ENCODE measurements around the gene MXD1. TPM values are rescaled to one million over a fixed set of nuclear protein-coding genes. Genes with fewer than 3 reads are reported as not detected.
"Not testable (repeated sequence)": the region's sequence is repeated elsewhere in the genome, so short reads cannot be mapped to it uniquely, and the experiment has no call there.

MXD1 gene, protein sequence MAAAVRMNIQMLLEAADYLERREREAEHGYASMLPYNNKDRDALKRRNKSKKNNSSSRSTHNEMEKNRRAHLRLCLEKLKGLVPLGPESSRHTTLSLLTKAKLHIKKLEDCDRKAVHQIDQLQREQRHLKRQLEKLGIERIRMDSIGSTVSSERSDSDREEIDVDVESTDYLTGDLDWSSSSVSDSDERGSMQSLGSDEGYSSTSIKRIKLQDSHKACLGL
- total RNA-seq (ENCODE audit: unreplicated experiment) = 3.3 TPM
- long read RNA-seq, full-length matches to known transcripts = 1 of 1 reads
- long read RNA-seq, partial matches to known transcripts = 0 of 1 reads
- long read RNA-seq, other reads (novel, unspliced or antisense) = 0 of 1 reads

DNA sequence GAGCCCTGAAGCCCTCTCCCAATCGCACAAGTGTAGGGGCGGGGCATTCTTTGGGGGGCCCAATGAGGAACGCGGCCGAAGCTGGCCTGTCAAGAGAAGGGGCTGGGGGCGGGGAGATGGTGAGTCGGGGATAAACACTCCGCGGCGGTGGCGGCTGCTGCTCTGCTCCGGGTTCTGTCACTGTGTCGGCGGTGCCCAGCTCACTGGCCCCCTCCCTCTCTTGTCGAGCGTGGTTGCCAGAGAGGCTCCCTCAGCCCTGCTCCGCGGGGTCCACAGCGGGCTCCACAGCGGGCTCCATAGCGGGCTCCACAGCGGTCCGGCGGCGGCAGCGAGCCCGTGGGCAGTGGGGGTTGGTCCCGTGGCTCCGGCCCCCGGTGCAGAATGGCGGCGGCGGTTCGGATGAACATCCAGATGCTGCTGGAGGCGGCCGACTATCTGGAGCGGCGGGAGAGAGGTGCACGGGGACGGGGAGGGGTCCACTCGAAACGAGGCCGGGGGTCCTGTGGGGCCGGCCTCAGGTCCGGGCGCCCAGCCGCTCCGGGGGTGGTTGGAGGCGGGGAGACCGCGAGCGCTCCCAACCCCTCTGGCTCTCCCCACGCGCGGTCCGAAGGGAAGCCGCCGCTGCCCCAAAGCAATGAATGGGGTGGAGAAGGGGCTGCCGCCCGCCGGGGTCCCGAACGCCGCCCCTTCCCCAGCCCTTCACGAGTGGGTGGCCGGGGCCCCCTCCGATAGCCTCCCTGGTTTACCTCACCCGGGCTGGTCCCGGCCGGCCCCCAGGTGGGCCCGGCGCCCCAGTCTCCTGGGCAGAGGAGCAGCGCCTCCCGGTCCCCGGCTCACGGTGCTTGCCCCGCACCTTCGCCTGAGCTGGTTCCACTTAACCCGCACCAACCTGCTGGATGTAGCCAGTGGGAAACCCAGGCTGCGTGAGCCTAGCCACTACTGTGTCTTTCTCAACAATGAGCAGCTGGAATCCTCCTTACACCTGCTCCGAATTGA lies at the start of gene MXD1:
TSS of gene MXD1 (plus strand) at position 160 of the 996 bp plus-strand sequence. CDS start at position 382, 222 bp downstream.
- Mint-ChIP-seq H3K4me1 (ENCODE audit: unreplicated experiment) (no peaks in the 10 kb centered on the region), H3K27ac (ENCODE audit: unreplicated experiment) (peak within 1 kb of the TSS; percentile 85), H3K36me3 (ENCODE audit: low read depth, unreplicated experiment) (peaks cover 2% of the 10 kb centered on the region), H3K9me3 (ENCODE audit: unreplicated experiment) (no peaks in the 10 kb centered on the region), H3K4me3 (ENCODE audit: unreplicated experiment) (peak within 1 kb of the TSS; percentile 90), H3K27me3 (ENCODE audit: unreplicated experiment) (peaks cover 6% of the 10 kb centered on the region)
- TF ChIP-seq, protein P1, sequence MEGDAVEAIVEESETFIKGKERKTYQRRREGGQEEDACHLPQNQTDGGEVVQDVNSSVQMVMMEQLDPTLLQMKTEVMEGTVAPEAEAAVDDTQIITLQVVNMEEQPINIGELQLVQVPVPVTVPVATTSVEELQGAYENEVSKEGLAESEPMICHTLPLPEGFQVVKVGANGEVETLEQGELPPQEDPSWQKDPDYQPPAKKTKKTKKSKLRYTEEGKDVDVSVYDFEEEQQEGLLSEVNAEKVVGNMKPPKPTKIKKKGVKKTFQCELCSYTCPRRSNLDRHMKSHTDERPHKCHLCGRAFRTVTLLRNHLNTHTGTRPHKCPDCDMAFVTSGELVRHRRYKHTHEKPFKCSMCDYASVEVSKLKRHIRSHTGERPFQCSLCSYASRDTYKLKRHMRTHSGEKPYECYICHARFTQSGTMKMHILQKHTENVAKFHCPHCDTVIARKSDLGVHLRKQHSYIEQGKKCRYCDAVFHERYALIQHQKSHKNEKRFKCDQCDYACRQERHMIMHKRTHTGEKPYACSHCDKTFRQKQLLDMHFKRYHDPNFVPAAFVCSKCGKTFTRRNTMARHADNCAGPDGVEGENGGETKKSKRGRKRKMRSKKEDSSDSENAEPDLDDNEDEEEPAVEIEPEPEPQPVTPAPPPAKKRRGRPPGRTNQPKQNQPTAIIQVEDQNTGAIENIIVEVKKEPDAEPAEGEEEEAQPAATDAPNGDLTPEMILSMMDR (IDR thresholded peaks at IDR 0.05; ENCODE audit: unreplicated experiment) = no peak
- DNase-seq (ENCODE audit: low spot score) = peak; percentile 22

DNA sequence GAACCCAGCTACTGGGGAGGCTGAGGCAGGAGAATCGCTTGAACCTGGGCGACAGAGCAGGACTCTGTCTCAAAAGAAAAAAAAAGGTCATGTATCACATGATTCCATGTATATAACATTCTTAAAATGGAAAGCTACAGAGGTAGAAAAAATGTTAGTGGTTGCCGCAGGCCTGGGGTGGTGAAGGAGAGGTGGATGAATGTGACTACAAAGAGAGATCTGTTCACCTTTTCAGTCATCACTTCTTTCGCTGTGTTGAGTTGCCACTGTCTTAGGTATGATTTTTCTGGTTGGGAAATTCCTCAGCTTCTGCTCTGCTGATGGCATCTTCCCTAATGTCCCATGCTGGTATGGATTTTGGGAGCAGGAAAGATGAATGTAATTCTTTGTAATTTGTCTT lies 26.5 kb upstream of the MXD1 start:
- DNase-seq (ENCODE audit: low spot score) = no peak
- Mint-ChIP-seq H3K36me3 (ENCODE audit: low read depth, unreplicated experiment) (no peaks in the 10 kb centered on the region), H3K27me3 (ENCODE audit: unreplicated experiment) (no peaks in the 10 kb centered on the region), H3K4me1 (ENCODE audit: unreplicated experiment) (no peaks in the 10 kb centered on the region), H3K9me3 (ENCODE audit: unreplicated experiment) (no peaks in the 10 kb centered on the region), H3K27ac (ENCODE audit: unreplicated experiment) (no peak overlapping the region), H3K4me3 (ENCODE audit: unreplicated experiment) (no peak overlapping the region)
- TF ChIP-seq, protein P1 (IDR thresholded peaks at IDR 0.05; ENCODE audit: unreplicated experiment) = no peak

DNA sequence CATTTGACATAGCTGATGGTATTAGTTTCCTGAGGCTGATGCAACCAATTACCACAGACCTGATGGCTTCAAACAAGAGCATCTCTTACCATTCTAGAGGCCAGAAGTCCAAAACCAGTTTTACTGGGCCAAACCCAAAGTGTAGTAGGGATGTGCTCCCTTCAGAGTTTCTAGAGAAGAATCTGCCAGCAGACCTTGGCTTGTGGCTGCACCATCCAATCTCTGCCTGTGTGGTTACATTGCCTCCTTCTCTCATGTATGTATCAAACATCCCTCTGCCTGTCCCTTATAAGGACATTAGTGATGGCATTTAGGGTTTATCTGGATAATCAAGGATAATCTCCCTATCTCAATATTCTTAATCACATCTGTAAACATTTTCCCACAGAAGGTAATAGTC lies 25.6 kb upstream of the MXD1 start:
- no peaks in the 10 kb centered on the region for H3K27me3 Mint-ChIP-seq (ENCODE audit: unreplicated experiment)
- no peaks in the 10 kb centered on the region for H3K9me3 Mint-ChIP-seq (ENCODE audit: unreplicated experiment)
- no peaks in the 10 kb centered on the region for H3K36me3 Mint-ChIP-seq (ENCODE audit: low read depth, unreplicated experiment)
- no peak overlapping the region for H3K4me3 Mint-ChIP-seq (ENCODE audit: unreplicated experiment)
- DNase-seq (ENCODE audit: low spot score) = no peak
- no peak overlapping the region for H3K27ac Mint-ChIP-seq (ENCODE audit: unreplicated experiment)
- TF ChIP-seq, protein P1 (IDR thresholded peaks at IDR 0.05; ENCODE audit: unreplicated experiment) = no peak
- H3K4me1 Mint-ChIP-seq (ENCODE audit: unreplicated experiment) = no peaks in the 10 kb centered on the region

DNA sequence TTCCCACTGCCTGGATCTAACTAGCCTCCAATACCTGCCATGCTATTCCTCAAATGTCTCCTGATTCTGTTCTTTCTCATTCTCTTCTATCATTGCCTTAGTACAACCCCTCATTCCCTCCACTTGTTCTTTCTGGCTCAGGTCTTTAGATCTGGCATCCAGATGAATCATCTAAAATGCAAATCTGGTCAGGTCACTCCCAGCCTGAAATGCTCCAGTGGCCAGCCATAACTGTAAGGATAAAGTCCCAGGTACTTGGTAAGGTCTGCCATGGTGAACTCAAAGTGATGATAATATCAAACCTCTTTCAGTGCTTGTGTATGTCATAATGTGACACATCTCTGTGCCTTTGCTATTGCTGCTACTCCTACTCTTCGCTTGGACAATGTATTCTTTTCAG lies 24.0 kb upstream of the MXD1 start:
- Mint-ChIP-seq H3K4me1 (ENCODE audit: unreplicated experiment) (no peaks in the 10 kb centered on the region), H3K36me3 (ENCODE audit: low read depth, unreplicated experiment) (no peaks in the 10 kb centered on the region)

DNA sequence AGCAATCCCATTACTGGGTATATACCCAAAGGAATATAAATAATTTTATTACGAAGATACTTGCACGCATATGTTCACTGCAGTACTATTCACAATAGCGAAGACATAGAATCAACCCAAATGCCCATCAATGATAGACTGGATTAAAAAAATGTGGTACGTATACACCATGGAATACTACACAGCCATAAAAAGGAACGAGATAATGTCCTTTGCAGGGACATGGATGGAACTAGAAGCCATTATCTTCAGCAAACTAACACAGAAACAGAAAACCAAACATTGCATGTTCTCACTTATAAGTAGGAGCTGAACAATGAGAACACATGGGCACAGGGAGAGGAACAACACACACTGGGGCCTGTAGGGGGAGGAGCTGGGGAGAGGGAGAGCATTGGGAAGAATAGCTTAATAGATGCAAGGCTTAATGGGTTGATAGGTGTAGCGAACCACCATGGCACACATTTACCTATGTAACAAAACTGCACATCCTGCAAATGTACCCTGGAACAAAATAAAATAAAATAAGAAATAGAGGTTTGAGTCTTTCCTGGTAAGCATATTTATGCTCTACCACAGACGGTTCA lies 22.0 kb upstream of the MXD1 start:
- H3K27ac Mint-ChIP-seq (ENCODE audit: unreplicated experiment) = peak overlapping the region; percentile 97
- DNase-seq (ENCODE audit: low spot score); H3K27me3 Mint-ChIP-seq (ENCODE audit: unreplicated experiment): not testable (repeated sequence)

More for the DNA sequence above, 24.0 kb upstream of the MXD1 start:
- Mint-ChIP-seq H3K27me3 (ENCODE audit: unreplicated experiment) (no peaks in the 10 kb centered on the region), H3K4me3 (ENCODE audit: unreplicated experiment) (no peak overlapping the region), H3K9me3 (ENCODE audit: unreplicated experiment) (no peaks in the 10 kb centered on the region), H3K27ac (ENCODE audit: unreplicated experiment) (no peak overlapping the region)
- TF ChIP-seq, protein P1 (IDR thresholded peaks at IDR 0.05; ENCODE audit: unreplicated experiment) = no peak
- DNase-seq (ENCODE audit: low spot score) = no peak

More for the DNA sequence above, 22.0 kb upstream of the MXD1 start:
- H3K4me3 Mint-ChIP-seq (ENCODE audit: unreplicated experiment) = peak overlapping the region; percentile 96
- not testable (repeated sequence) for H3K4me1 Mint-ChIP-seq (ENCODE audit: unreplicated experiment); H3K9me3 Mint-ChIP-seq (ENCODE audit: unreplicated experiment); H3K36me3 Mint-ChIP-seq (ENCODE audit: low read depth, unreplicated experiment)

Data from endothelial cell (in vitro differentiated cells).